Epithelial cell of proximal tubule (primary cell): ENCODE results near the gene UQCRC1. TPM values are rescaled to one million over a fixed set of nuclear protein-coding genes. Genes with fewer than 3 reads are reported as not detected.

Experiments
- DNase-seq: peaks from one replicate; pipeline ENCODE4 v3.0.0-alpha.2; 2011; ENCODE audit warnings: low read depth
- H3K4me3 ChIP-seq: 2 replicates; pipeline ENCODE4 v1.5.1; 2011; ENCODE audit warnings: low read depth, mild to moderate bottlenecking, low read length
- total RNA-seq: library from RNA; depleted of rRNA; stranded (reverse); fragments of >200 nt; gene quantifications from 2 replicates; pipeline ENCODE4 v1.2.3, GENCODE V29; 2015
- TF ChIP-seq, protein P1 (sequence below): conservative IDR thresholded peaks from 2 replicates; pipeline ENCODE4 v1.5.1; 2012; ENCODE audit warnings: low read depth, mild to moderate bottlenecking, low read length

The UQCRC1 gene
- total RNA-seq, 1 donor from 2014 or later, result 348 TPM

- DNase-seq, result no peak
- TF ChIP-seq, protein P1, sequence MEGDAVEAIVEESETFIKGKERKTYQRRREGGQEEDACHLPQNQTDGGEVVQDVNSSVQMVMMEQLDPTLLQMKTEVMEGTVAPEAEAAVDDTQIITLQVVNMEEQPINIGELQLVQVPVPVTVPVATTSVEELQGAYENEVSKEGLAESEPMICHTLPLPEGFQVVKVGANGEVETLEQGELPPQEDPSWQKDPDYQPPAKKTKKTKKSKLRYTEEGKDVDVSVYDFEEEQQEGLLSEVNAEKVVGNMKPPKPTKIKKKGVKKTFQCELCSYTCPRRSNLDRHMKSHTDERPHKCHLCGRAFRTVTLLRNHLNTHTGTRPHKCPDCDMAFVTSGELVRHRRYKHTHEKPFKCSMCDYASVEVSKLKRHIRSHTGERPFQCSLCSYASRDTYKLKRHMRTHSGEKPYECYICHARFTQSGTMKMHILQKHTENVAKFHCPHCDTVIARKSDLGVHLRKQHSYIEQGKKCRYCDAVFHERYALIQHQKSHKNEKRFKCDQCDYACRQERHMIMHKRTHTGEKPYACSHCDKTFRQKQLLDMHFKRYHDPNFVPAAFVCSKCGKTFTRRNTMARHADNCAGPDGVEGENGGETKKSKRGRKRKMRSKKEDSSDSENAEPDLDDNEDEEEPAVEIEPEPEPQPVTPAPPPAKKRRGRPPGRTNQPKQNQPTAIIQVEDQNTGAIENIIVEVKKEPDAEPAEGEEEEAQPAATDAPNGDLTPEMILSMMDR, result no peak
- no peak overlapping the region for H3K4me3 ChIP-seq
Measured at GRCh38 chr3:48599509-48600285, 9.7 kb downstream of the UQCRC1 start.

GRCh38 chr3:48599077-48599501 lies 10.4 kb downstream of the UQCRC1 start:
- H3K4me3 ChIP-seq, result no peak overlapping the region
- TF ChIP-seq, protein P1, result no peak
- DNase-seq, result no peak

DNA sequence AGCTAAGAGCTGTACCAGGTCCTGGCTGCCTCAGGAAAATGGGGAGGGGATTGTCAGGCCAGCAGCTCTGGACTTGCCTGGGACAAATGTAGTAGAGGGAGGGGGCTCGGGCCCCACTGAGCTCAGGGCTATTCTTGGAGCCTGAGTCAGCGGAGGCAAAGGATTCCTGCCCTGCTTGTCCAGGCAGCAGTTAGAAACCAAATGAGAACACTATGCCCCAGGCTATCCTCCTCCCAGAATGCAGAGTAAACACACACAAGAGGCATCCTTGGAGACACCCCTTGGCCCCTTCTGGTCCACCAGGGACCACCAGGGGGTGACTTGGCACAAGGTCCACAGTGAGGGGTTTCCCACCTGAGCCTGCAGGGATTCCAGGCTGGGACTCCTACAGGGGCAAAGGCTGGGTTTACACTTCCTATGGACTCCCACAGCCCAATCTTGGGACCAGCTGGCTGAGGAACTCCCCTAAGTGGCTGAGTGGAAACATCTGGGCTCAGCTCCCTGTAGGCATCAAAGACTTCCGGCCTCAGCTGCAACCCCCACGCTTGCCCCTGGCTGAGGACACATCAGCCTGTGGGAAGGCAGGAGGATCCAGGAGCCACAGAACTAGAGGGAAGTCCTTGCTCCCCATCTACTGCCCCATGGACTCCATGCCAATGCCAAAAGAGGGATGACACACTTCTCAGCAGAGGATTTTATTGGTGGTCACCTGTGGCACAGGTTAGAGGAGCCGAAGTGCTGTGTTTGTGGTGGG lies 10.9 kb downstream of the UQCRC1 start:
- no peak overlapping the region for H3K4me3 ChIP-seq
- DNase-seq, result no peak
- TF ChIP-seq, protein P1, result no peak

DNA sequence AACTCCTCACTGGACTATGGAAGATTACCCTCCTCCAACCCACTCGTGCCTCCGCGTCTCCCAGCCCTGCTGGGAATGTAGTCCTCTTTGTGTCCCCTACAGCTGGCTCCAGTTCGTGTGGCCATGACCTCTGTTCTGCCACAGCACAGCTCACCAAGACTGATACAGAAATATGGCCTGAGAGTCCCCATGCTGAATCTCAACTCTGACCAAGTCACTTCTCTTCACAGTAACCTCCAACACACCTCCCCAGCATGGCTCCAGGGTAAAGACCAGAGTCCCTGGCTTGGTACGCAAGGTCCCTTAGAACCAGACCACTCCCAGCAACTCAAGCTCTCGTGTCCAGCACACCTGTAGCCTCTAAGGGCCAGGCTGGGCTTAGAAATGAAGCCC lies 12.0 kb downstream of the UQCRC1 start:
- H3K4me3 ChIP-seq, result no peak overlapping the region
- no peak for DNase-seq
- TF ChIP-seq, protein P1, result no peak

- DNase-seq, result no peak
- H3K4me3 ChIP-seq, result no peak overlapping the region
- TF ChIP-seq, protein P1, result no peak
Measured at GRCh38 chr3:48596676-48597407, 12.6 kb downstream of the UQCRC1 start.

- TF ChIP-seq, protein P1, result no peak
- DNase-seq, result no peak
Measured at GRCh38 chr3:48596157-48596556, 13.3 kb downstream of the UQCRC1 start.

More at GRCh38 chr3:48596157-48596556, 13.3 kb downstream of the UQCRC1 start:
- no peak overlapping the region for H3K4me3 ChIP-seq
